Right renal pelvis (tissue), 4 donors: ENCODE results near the gene VDR. TPM values are rescaled to one million over a fixed set of nuclear protein-coding genes. Genes with fewer than 3 reads are reported as not detected.
"Not testable (repeated sequence)": the region's sequence is repeated elsewhere in the genome, so short reads cannot be mapped to it uniquely, and the experiment has no call there.

Source experiments
- DNase-seq, 4 donors: peaks; one replicate each; pipeline ENCODE4 v3.0.0-alpha.2; 2013; ENCODE audit warnings: low read depth in 4 of 4, low spot score in 3 of 4, missing footprints in 1 of 4
- polyA plus RNA-seq, 4 donors: library from polyadenylated mRNA; unstranded; fragments of 120-200 nt; gene quantifications; one replicate each; pipeline ENCODE4 v1.2.1, GENCODE V29; 2013; ENCODE audit not compliant: insufficient read length in 4 of 4

The VDR gene
- polyA plus RNA-seq, 4 donors = 3.5 to 5.8 (median 4.0) TPM

DNA sequence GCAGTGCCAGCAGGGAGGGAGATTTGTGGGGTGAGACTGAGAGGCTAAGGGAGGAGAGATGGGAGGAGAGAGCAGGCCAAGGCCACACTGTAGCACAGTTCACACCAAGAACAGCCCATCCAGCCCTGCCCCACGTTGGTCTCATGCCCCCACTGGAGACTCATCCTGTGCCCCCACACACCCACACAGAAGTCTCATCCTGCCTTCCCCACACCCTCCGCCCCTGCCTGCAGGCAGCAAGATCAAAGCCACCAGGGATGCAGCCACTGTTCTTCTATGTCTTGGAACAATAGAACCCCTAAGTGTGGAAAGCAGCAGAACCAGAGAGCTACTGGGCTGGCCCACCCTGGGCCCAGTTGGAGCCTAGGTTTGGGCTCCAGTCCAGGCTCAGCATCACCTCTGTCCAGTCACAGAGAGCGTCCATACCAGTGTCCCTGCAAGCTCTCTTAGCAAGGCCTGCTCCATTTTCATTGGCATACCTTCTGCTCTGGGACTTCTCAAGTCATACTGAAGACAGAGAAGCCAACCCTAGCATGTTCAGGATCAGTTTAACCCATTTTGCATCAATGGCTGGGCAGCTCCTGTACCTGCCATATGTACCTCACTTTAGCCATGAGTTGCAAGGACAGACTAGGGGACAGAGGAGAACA is 53.4 kb downstream of the VDR start:
- no peak for DNase-seq

GRCh38 chr12:47850153-47851084 is 54.4 kb downstream of the VDR start:
- DNase-seq = no peak

- no peak for DNase-seq
Measured at GRCh38 chr12:47849261-47849660, 55.5 kb downstream of the VDR start.

DNA sequence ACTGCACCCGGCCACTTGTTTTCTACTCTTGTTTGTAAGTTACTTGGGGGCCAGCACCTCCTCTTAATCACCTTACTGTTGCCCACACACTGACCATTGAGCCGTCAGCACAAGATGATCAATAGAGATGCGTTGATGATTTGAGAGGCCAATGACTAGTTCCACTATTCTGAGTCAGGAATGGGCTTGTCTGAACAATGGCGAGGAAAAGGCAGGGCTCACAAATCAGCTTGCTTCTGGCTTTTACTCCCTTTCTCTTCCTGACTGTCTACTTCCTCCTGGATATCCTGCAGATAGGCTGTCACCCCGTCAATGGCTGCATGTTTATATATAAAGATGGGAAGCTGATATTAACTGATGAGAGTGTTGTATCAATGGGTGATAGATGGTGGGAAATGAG is 55.9 kb downstream of the VDR start:
- no peak for DNase-seq

DNA sequence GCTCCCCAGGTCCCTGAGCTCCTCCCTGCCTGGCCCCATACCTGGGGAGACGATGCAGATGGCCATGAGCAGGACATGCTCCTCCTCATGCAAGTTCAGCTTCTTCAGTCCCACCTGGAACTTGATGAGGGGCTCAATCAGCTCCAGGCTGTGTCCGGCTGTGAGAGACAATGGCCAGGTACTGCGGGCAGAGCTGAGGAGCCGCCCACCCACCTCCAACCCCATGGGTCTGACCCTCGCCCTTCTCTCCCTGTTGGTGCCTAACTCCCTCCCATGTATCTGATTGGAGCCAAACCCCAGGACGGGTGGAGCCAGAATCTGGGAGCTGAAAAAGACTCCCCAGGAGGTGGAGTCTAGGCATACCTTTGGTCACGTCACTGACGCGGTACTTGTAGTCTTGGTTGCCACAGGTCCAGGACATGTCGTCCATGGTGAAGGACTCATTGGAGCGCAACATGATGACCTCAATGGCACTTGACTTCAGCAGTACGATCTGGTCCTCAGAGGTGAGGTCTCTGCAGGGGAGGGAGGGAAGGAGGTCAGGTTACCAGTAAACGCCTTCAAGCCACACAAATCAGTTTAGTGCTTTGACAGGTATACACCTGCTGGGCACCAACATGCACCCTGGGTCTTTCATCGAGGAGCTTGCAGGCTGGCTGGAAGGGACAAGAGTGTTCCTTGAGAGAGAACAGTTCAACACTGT is 58.3 kb downstream of the VDR start:
- no peak for DNase-seq

DNA sequence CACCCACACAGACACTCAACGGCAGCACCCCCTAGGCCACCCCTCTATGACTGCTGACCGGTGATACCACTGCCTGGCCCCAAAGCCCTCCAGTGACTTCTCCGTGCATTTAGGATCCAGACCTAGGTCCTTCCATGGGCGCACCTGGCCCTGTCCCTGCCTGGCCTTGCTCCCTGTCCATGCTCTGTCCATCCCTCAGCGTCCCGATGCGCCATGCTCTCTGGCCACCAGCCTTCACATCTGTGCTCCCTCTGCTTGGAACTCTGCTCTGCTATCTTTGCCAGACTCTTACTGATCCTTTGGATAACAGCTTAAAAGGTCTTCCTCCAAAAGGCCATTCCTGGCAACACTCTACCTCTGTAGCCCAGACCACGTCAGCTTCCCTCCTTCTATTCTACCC is 59.7 kb downstream of the VDR start:
- no peak for DNase-seq

DNA sequence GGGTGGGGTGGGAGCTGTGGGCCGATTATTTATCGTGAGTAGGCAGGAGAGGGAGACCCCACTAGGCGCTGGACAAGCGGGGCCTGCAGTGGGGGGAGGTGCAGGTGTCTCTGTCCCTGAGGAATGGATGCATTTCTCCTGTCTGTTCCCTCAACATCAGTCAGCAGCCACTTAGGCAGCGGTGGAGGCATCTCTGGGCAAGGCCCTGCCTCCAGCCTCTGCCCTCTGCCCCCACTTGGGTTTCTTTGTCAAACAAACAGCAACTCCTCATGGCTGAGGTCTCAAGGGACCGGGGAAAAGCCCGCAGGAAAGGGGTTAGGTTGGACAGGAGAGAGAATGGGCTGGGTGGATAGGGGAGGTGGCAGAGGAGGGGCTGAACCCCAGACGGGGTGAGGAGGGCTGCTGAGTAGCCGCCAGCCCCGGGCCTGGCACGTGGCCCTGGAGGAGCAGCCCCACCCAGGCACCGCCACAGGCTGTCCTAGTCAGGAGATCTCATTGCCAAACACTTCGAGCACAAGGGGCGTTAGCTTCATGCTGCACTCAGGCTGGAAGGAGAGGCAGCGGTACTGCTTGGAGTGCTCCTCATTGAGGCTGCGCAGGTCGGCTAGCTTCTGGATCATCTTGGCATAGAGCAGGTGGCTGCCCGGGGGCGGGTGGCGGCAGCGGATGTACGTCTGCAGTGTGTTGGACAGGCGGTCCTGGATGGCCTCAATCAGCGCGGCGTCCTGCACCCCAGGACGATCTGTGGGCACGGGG is 60.4 kb downstream of the VDR start:
- DNase-seq = no peak

GRCh38 chr12:47843226-47843980 is 61.4 kb downstream of the VDR start:
- no peak for DNase-seq

- not testable (repeated sequence) for DNase-seq
Measured at GRCh38 chr12:47842543-47842942, 62.3 kb downstream of the VDR start.

DNA sequence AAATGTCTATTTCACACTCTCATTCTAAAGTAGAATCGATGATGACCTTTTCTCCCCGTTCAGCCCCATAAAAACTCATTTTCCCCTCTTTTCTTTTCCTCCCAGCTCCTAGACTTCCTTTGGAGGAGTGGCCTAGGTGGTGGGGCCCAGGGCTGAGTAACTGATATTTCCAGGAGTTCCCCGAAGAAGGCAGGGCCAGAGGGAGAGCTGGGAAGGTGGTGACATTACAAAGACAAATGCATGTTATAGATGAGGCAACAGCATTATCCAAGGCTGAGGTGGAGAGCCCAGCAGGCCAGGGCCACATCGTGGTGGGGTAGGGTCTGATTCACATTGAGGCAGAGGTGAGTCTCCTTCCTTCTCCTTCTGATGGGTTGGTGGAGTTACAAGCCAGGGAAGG is 62.9 kb downstream of the VDR start:
- DNase-seq = no peak

- no peak for DNase-seq
Measured at GRCh38 chr12:47841501-47841900, 63.3 kb downstream of the VDR start.

- no peak for DNase-seq
Measured at GRCh38 chr12:47840571-47840970, 64.2 kb downstream of the VDR start.

DNA sequence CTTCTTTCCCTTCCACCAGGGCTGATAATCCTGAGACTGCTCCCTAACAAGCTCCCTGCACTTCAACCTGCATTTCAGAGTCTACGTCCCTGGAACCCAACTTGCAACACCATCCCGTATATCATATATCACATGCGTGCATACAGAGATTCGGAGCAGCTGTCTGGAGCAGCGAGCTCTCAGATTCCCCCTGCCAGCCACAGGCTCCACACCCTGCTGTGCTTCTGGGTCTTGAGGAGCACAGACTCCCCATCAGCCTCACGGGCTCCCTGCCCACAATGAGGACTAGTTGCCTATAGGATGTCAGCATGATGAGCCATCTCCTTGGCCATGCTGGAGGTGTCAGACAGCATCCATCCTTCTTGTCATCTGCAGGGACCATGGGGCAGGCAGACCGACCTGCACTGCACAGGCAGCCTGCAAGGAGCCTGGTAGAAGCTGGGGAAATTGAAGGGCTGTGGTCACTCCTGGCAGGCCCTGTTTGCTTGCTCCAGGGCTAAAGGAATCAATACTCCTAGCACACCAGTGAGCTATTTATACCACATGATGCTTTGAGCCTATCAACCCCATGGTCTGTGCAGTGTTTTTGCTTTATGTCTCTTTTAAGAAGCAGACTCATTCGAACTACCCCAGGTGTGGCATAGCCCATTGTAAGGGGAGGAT is 65.4 kb downstream of the VDR start:
- DNase-seq = no peak

DNA sequence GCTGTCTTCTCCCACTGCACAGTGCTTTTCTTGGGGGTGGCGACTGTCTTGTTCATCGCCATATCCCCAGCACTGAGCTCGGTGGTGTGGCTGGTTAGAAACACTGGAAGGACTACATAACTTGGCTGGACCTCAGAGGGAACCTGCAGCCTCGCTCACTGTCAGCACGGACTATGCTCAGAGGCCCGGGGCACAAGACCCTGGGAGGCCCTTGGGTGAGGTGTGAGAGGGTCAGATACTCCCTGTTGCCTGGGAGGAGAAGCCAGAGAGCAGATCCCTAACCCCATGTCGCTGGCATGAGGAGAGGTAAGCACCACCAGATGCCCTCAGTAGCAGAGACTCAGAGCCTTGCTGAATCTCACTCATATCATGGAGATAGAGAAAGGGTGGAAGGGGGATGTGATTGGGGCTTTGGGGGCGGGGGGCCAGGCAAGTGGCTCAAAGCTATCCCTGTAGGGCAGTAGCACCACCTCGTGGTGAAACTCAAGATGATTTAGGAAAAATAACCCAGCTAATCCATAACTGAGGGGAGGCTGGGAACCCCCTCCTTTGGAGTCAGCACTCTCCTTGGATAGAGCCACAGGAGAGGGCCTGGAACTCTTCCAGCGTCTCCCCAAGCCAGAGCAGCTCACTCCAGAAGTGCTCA is 66.4 kb downstream of the VDR start:
- no peak for DNase-seq

DNA sequence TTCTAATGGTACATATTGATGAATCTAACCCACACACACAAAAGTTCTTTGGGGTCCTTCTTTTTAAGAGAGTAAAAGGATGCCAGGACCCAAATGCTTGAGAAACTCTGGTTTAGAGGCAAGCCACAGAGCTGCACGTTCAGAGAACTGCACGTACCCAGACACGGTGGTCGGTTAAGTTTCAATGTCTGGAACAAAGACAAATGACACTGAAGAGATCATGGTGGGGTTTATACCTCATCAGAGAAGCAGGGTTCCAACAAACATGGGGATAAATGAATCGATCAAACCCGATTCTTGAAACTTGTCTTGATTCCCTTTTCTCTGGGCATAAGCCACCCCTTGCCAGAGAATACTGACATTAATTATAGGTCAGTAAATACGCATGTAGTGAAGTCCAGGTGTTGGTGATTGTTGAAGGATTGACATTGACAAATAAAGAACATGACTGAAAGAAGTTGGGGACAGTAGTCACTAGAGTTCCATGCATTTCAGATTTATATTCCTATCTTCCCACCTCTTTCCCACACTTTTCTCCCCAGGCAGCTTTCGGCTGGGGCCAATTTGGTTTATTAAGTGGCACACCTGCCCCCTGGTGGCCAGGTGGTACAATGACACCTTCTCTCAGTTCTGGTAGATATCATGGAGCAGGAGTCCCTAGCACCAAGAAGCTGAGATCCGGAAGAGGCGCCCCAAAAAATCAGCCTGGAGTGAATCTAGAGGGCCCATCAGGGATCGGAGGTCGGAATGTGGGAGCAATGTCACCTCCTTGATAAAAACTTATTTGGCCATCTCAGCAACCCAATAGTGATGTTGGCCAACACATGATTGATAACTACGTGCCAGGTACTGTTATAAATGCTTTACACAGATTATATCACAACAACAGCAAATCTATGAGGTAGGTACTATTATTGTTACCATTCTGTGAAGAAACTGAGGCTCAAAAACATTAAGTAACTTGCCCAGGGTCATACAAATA is 67.3 kb downstream of the VDR start:
- DNase-seq = no peak

GRCh38 chr12:47835831-47836155 is 69.0 kb downstream of the VDR start:
- DNase-seq = no peak

DNA sequence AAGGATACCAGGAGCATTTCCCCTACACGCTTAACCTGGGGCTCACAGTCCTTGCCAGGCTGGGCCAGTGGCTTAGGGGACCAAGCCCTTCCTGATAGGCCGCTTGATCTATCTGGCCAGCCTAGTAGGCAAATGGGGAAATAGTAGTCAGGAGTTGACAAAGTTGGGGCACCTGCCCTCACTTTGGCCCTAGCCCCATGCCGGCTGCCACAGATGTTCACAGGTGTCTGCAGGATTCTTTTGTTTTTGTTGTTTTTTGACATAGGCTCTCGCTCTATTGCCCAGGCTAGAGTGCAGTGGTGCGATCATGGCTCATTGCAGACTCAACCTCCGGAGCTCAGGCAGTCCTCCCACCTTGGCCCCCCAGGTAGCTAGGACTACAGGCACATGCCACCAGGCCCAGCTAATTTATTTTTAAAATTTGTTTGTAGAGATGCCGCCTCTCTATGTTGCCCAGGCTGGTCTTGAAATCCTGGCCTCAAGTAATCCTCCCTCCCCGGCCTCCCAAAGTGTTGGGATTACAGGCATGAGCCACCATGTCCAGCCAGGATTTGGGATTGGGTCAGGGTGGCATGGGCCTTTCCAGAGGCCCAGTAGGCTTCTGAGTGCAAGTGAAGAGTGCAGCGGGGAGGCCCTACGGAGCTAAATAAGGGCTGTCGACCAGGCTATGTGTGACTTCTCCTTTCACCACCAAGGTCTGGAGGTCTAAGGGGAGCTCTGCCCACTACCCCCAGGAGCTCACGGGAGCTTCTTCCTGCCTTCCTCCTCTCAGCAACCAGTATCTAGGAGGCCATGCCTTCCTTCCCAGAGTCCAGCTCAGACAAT is 69.6 kb downstream of the VDR start:
- DNase-seq = no peak
